ENCODE data around the gene PXK.

GRCh38 chr3:58418227-58418626, 85.5 kb downstream of the PXK start:
- TF ChIP-seq REST (IDR thresholded peaks at IDR 0.05; ENCODE audit: low read depth) (no peak), MAX (IDR thresholded peaks at IDR 0.05) (no peak), USF1 (IDR thresholded peaks at IDR 0.05) (no peak), EP300 (IDR thresholded peaks at IDR 0.05; ENCODE audit: borderline replicate concordance) (no peak), RAD21 (IDR thresholded peaks at IDR 0.05; ENCODE audit: low read depth) (no peak), ZBTB7A (IDR thresholded peaks at IDR 0.05; ENCODE audit: low read depth) (no peak), YY1 (IDR thresholded peaks at IDR 0.05; ENCODE audit: low read depth) (no peak), FOXM1 (IDR thresholded peaks at IDR 0.05; ENCODE audit: borderline replicate concordance, low read depth) (no peak), TCF12 (IDR thresholded peaks at IDR 0.05; ENCODE audit: low read depth) (no peak)

All from Ishikawa (cell line).